CD14-positive monocyte (primary cell): ENCODE measurements around the gene SH3BP5L. TPM values are rescaled to one million over a fixed set of nuclear protein-coding genes. Genes with fewer than 3 reads are reported as not detected.
A peak's percentile ranks its signal among the peaks of the same experiment; 100 is the strongest.

Experiments used
- DNase-seq, 3 donors: peaks; one replicate each; pipeline ENCODE4 v3.0.0-alpha.2; 2011 to 2022
- H2AFZ ChIP-seq: 2 replicates; pipeline ENCODE4 v1.6.0; 2012; ENCODE audit warnings: mild to moderate bottlenecking, low read depth, low read length, inconsistent platforms; ENCODE audit not compliant: insufficient read depth, poor library complexity, severe bottlenecking
- H3K27ac ChIP-seq, 2 donors: 1 replicate in 1 of 2; 2 replicates in 1 of 2; pipeline ENCODE4 v1.5.1; 2012 to 2013; ENCODE audit warnings: low read length in 2 of 2, control low read depth in 1 of 2, inconsistent platforms in 1 of 2, low read depth in 1 of 2, mild to moderate bottlenecking in 1 of 2
- H3K27me3 ChIP-seq, 2 donors: one replicate each; pipeline versions ENCODE4 v1.6.0 to v1.6.1; 2011 to 2013; ENCODE audit warnings: low read length in 2 of 2; ENCODE audit not compliant: control insufficient read depth in 2 of 2, insufficient read depth in 2 of 2
- H3K36me3 ChIP-seq, 2 donors: replicated peaks in 1 of 2; 1 replicate in 1 of 2; 2 replicates in 1 of 2; pipeline versions ENCODE4 v1.5.1 to v1.6.1; 2012 to 2013; ENCODE audit warnings: low read length in 2 of 2, control low read depth in 1 of 2, inconsistent platforms in 1 of 2, mild to moderate bottlenecking in 1 of 2; ENCODE audit not compliant: insufficient read depth in 2 of 2, control insufficient read depth in 1 of 2
- H3K4me1 ChIP-seq, 2 donors: 1 replicate in 1 of 2; 2 replicates in 1 of 2; pipeline versions ENCODE4 v1.5.1 to v1.6.1; 2012 to 2013; ENCODE audit warnings: low read length in 2 of 2, control low read depth in 1 of 2, inconsistent platforms in 1 of 2, mild to moderate bottlenecking in 1 of 2, moderate library complexity in 1 of 2; ENCODE audit not compliant: insufficient read depth in 2 of 2, control insufficient read depth in 1 of 2
- H3K4me2 ChIP-seq: replicated peaks from 2 replicates; pipeline ENCODE3; 2012; ENCODE audit warnings: low read length, moderate library complexity, mild to moderate bottlenecking; ENCODE audit not compliant: poor library complexity, severe bottlenecking; ENCODE audit errors: extremely low read depth
- H3K4me3 ChIP-seq, 3 experiments: fragments of 200-600 bp in 1 of 3; sonication (generic) in 1 of 3; replicated peaks in 1 of 3; 1 replicate in 2 of 3; 2 replicates in 1 of 3; pipeline ENCODE4 v1.5.1; 2011 to 2013; ENCODE audit warnings: low read length in 3 of 3, mild to moderate bottlenecking in 3 of 3, control low read depth in 2 of 3, low read depth in 2 of 3, inconsistent platforms in 1 of 3, moderate library complexity in 1 of 3
- H3K79me2 ChIP-seq: 2 replicates; pipeline ENCODE4 v1.6.0; 2012; ENCODE audit warnings: mild to moderate bottlenecking, control low read depth, inconsistent platforms, low read length, moderate library complexity; ENCODE audit not compliant: insufficient read depth
- H3K9ac ChIP-seq: 2 replicates; pipeline ENCODE4 v1.6.0; 2017; ENCODE audit warnings: low read length, mild to moderate bottlenecking; ENCODE audit not compliant: insufficient read depth, poor library complexity, severe bottlenecking
- H3K9me3 ChIP-seq, 2 donors: replicated peaks in 1 of 2; 1 replicate in 1 of 2; 2 replicates in 1 of 2; pipeline versions ENCODE4 v1.5.1 to v1.6.1; 2012 to 2013; ENCODE audit warnings: low read length in 2 of 2, control low read depth in 1 of 2; ENCODE audit not compliant: control insufficient read depth in 1 of 2, insufficient read depth in 1 of 2
- H4K20me1 ChIP-seq: 2 replicates; pipeline ENCODE4 v1.6.0; 2012; ENCODE audit warnings: mild to moderate bottlenecking, low read length, control low read depth, moderate library complexity; ENCODE audit not compliant: insufficient read depth
- H3K27ac Mint-ChIP-seq, 7 donors: one replicate each; pipeline ENCODE4 v1.8.0; 2020; ENCODE audit warnings: mild to moderate bottlenecking in 7 of 7, mixed read lengths in 7 of 7, moderate library complexity in 6 of 7, inconsistent platforms in 2 of 7
- H3K27me3 Mint-ChIP-seq, 3 donors: one replicate each; pipeline ENCODE4 v1.8.0; 2021 to 2022; ENCODE audit warnings: low read depth in 3 of 3, mild to moderate bottlenecking in 3 of 3, mixed read lengths in 3 of 3, moderate library complexity in 3 of 3, inconsistent platforms in 1 of 3
- H3K36me3 Mint-ChIP-seq, 2 donors: one replicate each; pipeline ENCODE4 v1.8.0; 2020; ENCODE audit warnings: mixed read lengths in 2 of 2, inconsistent platforms in 1 of 2, mild to moderate bottlenecking in 1 of 2
- H3K4me1 Mint-ChIP-seq: one replicate; pipeline ENCODE4 v1.8.0; 2020; ENCODE audit warnings: mild to moderate bottlenecking, mixed read lengths
- H3K4me3 Mint-ChIP-seq, 2 donors: one replicate each; pipeline ENCODE4 v1.8.0; 2020; ENCODE audit warnings: mild to moderate bottlenecking in 2 of 2, mixed read lengths in 2 of 2, moderate library complexity in 1 of 2
- H3K9me3 Mint-ChIP-seq, 7 donors: one replicate each; pipeline ENCODE4 v1.8.0; 2020 to 2022; ENCODE audit warnings: mixed read lengths in 7 of 7, mild to moderate bottlenecking in 6 of 7, moderate library complexity in 6 of 7, inconsistent platforms in 2 of 7
- CTCF ChIP-seq: fragments of 200-600 bp; IDR thresholded peaks from one replicate; pipeline ENCODE4 v1.8.0; 2022; ENCODE audit warnings: antibody characterized with exemption, mild to moderate bottlenecking
- WGBS: methylation state at CpG from one replicate; pipeline ENCODE4 v1.1.5; 2013; ENCODE audit warnings: missing lambda C conversion rate; ENCODE audit not compliant: insufficient coverage; 5-methylcytosine and 5-hydroxymethylcytosine counted together
- intact Hi-C, 2 donors: fragments of 100-400 bp; cut with micrococcal nuclease; formaldehyde crosslinking; loops; one replicate each; pipeline versions ENCODE4 v1.15.0 to v1.15.1; 2023
- polyA plus RNA-seq, 3 donors: library from polyadenylated mRNA; depleted of rRNA in 1 of 3; unstranded in 2 of 3; stranded (reverse) in 1 of 3; fragments of 300-500 nt in 2 of 3; fragments of >200 nt in 1 of 3; fragmentation: Illumina TruSeq in 2 of 3; gene quantifications; 1 replicate in 2 of 3; 2 replicates in 1 of 3; pipeline ENCODE4 v1.2.3, GENCODE V29; 2012 to 2021

Gene SH3BP5L
- polyA plus RNA-seq, 3 donors, result 4.0 to 15.7 (median 4.3) TPM

- Mint-ChIP-seq H3K27me3 (peaks cover 0 to 1% (median 0%) of the 10 kb centered on the region in 3 donors), H3K36me3 (peaks cover 61 to 69% of the 10 kb centered on the region in 2 donors), H3K4me3 (no peak overlapping the region), H3K27ac (peak overlapping the region; percentile 41 to 100 (median 96)), H3K4me1 (peaks cover 85% of the 10 kb centered on the region), H3K9me3 (peaks cover 0 to 1% (median 0%) of the 10 kb centered on the region in 7 donors)
- TF ChIP-seq CTCF, result no peak
- H3K36me3 ChIP-seq, result peaks cover 17 to 51% of the 10 kb centered on the region in 2 donors
- H3K9ac ChIP-seq, result no peak overlapping the region
- WGBS, result 100% methylated on average over 3 of the region's 3 CpGs
- H3K9me3 ChIP-seq, result no peaks in the 10 kb centered on the region
- no peak overlapping the region for H3K4me3 ChIP-seq
- H3K4me1 ChIP-seq, result peaks cover 78 to 83% of the 10 kb centered on the region in 2 donors
- peaks cover 82% of the 10 kb centered on the region for H3K79me2 ChIP-seq
- no peaks in the 10 kb centered on the region for H3K27me3 ChIP-seq
- intact Hi-C loops, result no loop called here
- no peak for DNase-seq
- H3K4me2 ChIP-seq, result no peak overlapping the region
- peak overlapping the region in 1 of 2 donors; percentile 99 for H3K27ac ChIP-seq
- H2AFZ ChIP-seq, result no peak overlapping the region
- peaks cover 17% of the 10 kb centered on the region for H4K20me1 ChIP-seq
Observed at GRCh38 chr1:248821101-248821500, 4.6 kb downstream of the SH3BP5L start.

- no peak for TF ChIP-seq CTCF
- intact Hi-C loops, result no loop called here
- Histone ChIP-seq H3K9ac (no peak overlapping the region), H3K4me3 (no peak overlapping the region), H3K27ac (peak overlapping the region in 1 of 2 donors; percentile 99), H3K9me3 (no peaks in the 10 kb centered on the region), H3K4me2 (no peak overlapping the region), H3K36me3 (peaks cover 27 to 61% of the 10 kb centered on the region in 2 donors), H4K20me1 (peaks cover 17% of the 10 kb centered on the region), H3K27me3 (no peaks in the 10 kb centered on the region), H3K79me2 (peaks cover 81% of the 10 kb centered on the region), H2AFZ (no peak overlapping the region), H3K4me1 (peaks cover 82 to 86% of the 10 kb centered on the region in 2 donors)
- Mint-ChIP-seq H3K4me3 (no peak overlapping the region), H3K27ac (peak overlapping the region in 5 of 7 donors; percentile 8 to 100 (median 70)), H3K36me3 (peaks cover 69 to 77% of the 10 kb centered on the region in 2 donors), H3K4me1 (peaks cover 90% of the 10 kb centered on the region), H3K9me3 (no peaks in the 10 kb centered on the region), H3K27me3 (peaks cover 0 to 3% (median 0%) of the 10 kb centered on the region in 3 donors)
- DNase-seq, result no peak
- WGBS, result 89% methylated on average over 3 of the region's 7 CpGs
Observed at GRCh38 chr1:248820041-248820585, 5.6 kb downstream of the SH3BP5L start.
